Prostate gland (tissue), 2 donors: Measurements from ENCODE around the gene ARHGAP26.

Experiments used
- CTCF ChIP-seq, 4 experiments: fragments of 200-600 bp in 2 of 4; fragments of 450-650 bp in 2 of 4; sonication (generic) in 2 of 4; IDR thresholded peaks; 1 replicate in 3 of 4; 2 replicates in 1 of 4; pipeline ENCODE4 v1.5.1; 2016 to 2019; ENCODE audit warnings: antibody characterized with exemption in 4 of 4, mild to moderate bottlenecking in 2 of 4, moderate library complexity in 2 of 4
- POLR2A ChIP-seq: fragments of 450-650 bp; IDR thresholded peaks from one replicate; pipeline ENCODE4 v1.6.1; 2016; ENCODE audit warnings: antibody characterized with exemption, mild to moderate bottlenecking

GRCh38 chr5:143071927-143072326 is 301.8 kb downstream of the ARHGAP26 start:
- TF ChIP-seq POLR2A, result no peak
- TF ChIP-seq CTCF (IDR thresholded peaks at IDR 0.05), result no peak
